DMS153 treated with DMSO at 0.1 percent for 48 hours (cell line): ENCODE measurements around the gene CA4.
"Not testable (repeated sequence)": the region's sequence is repeated elsewhere in the genome, so short reads cannot be mapped to it uniquely, and the experiment has no call there.

Experiments
- DNase-seq: peaks from one replicate; lab custom pipeline; 2025; ENCODE audit not compliant: unreplicated experiment; lab: John Stamatoyannopoulos, UW

The CA4 gene

DNA sequence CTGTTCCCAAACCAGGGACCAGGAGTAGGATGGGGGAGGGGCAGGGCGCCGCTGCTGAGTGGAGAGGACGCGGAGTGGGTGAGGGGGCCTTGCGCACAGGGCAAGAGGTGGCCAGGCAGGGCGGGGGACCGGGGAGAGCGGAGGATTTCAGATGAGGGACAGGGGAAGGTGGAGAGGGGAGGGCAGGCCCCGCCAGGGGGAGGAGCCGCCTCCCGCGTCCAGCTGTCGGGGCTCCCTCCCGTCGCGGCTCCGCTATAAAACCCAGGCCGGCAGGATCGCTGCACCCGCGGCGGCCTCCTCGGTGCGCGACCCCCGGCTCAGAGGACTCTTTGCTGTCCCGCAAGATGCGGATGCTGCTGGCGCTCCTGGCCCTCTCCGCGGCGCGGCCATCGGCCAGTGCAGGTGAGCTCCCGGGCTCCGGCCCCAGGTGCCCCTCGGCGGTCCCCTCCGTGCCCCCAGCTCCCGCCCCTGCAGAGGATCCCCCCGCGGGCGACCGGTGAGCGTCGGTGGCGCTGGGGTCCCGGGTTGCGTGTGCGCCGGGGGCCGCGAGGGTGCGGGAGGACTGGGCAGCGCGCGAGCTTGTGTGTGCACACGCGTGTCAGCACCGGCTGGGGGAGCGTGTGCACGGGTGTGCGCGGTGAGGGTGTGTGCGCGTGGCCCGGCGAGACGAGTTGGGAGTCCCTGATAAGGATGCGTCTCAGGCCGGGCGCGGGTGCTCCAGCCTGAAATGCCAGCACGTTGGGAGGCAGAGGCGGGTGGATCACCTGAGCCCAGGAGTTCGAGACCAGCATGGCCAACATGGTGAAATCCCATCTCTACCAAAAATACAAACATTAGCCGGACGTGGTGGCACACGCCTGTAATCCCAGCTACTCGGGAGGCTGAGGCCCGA, at the start of gene CA4:
CA4 (plus strand) TSS at position 283 of the 892 bp plus-strand sequence; CDS start at position 345, 62 bp downstream.
- no peak for DNase-seq

DNA sequence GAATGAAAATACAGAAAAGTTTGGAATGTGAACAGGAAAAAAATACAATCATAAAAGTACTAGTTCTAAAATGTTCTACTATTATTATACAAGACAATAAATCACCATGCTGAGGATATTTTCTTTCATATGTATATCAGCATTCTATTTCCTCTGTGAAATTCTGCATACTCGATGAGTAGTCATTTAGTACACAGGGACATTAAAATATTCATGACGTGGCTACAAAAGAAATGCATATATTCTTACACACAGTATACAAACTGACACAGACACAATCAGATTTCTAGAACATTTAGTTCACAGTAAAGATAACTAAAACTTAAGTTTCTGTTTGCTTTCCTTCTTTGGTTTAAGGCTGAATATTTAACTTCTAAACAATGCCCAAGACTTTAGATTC, 49.2 kb upstream of the CA4 start:
- DNase-seq = not testable (repeated sequence)

DNA sequence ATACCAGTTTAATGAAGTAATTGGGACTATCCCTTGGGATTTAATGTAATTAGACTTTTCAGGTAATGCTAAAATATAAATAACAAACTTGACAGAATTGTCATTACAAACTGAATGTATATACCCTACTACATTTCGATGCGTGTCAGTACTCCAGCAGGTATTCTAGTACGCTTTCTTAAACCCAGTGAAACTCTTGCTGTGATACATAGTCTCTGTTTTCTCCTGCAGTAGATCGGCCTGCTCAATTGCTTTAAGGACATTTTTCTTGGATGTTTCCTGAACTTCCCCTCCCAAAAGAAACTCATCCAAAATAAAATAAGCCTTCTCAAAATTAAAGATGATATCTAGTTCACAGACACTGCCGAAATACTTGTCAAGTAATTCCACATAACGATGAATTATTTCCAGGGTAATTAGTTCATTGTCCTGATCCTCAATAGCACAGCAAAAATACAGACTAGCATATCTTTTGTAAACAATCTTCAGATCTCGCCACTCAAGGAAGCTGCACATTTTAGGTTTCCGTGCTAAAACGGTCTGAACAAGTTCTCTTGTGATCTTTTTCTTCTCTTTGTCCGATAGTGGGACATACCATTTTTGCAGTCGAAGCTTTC, 47.6 kb upstream of the CA4 start:
- not testable (repeated sequence) for DNase-seq

GRCh38 chr17:60102632-60103096, 47.1 kb upstream of the CA4 start:
- DNase-seq = no peak

GRCh38 chr17:60103957-60104356, 45.8 kb upstream of the CA4 start:
- no peak for DNase-seq

GRCh38 chr17:60106340-60107059, 43.3 kb upstream of the CA4 start:
- no peak for DNase-seq

- DNase-seq = no peak
Observed at GRCh38 chr17:60107526-60108257, 42.1 kb upstream of the CA4 start.

DNA sequence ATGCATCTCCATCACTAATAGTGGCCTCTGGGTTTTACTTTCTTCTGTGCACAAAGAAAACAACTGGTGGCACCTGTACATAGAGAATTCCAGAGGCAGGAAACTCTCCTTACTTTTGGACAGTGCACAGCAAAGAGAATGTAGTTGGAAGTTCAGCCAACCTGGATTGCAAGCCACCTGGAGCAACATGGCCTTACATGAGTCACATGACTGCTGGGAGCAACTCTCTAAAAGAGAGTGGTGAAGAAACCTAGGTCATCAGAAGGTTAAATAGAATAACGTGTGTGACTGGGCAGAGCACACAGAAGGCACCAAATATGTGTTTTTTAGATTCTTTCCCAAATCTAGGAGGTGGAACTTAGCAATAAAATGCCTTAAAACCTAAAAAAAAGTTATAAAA, 41.5 kb upstream of the CA4 start:
- DNase-seq = not testable (repeated sequence)

DNA sequence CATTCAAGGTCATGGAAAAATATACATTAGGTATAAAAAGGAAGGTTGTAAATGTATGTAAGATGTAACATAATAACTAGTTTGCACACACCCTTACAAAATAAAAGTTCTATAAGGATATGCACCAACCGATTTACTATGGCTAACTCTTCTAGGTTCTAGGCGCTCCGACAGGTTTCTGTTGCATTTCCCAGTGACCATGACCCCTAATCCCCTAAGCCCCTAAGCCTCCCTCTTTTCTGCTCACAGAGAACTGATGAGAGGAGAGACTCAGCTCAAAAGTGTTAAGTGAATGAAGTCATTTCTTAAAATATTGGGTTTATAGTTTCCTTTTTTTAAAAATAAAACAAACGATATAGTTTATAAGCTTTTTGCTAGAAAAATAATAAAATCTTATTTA, 41.1 kb upstream of the CA4 start:
- DNase-seq = no peak

- DNase-seq = no peak
Observed at GRCh38 chr17:60109161-60109560, 40.6 kb upstream of the CA4 start.

DNA sequence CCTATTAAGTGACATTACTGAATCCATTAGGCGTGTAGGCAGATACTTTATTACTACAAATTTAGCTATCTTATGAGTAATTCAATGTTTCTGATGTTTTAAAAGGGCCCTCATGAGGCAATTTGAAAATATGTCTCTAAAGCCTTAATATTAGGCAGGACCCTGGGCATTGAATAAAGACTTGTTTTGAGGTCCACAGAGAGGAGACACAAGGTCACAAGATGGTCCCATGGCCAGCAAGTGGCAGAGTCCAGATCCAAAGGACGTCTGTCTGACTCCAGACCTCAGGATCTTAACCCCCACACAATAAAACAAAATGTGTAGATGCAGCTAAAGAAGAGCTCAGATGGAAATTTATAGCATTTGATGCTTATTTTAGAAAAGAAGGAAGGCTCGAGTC, 39.2 kb upstream of the CA4 start:
- no peak for DNase-seq

DNA sequence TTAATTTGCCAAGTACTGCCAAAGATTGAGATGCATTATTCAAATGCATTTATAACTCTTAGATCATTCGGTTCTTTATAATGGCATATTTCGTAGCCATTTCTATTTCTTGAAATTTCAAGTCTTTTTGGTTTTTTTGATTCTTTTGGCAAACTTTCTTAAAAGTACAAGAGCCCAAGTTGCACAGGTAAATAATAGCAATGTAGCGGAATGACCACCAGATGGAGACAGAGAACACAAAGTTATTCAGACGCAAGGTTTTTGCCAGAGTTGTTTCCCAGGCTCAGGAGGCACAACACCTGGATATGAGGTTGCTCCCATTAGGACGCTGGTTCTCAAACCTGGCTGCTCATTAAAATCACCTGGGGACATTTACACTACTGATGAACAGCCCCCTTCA, 38.1 kb upstream of the CA4 start:
- DNase-seq = not testable (repeated sequence)

GRCh38 chr17:60115364-60115763, 34.4 kb upstream of the CA4 start:
- not testable (repeated sequence) for DNase-seq

DNA sequence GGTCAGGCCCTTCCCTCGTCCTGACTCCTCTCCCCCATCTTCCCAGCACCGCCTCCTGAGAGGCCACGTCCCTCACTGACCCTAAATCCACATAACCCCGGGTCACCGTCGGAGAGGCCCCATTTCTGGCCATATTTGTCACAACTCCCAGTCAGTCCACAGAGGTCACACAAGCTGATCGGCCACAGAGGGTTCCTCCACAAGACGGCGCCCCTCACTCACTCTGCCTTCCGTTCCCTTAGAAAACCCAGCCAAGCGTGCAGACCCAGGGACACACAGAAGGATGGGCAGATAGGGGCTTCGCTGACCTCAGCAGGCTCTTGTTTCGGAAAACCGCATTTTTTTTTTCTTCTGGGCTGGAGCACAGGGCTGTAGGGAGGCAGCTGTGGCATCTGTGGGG, 33.6 kb upstream of the CA4 start:
- DNase-seq = not testable (repeated sequence)

- not testable (repeated sequence) for DNase-seq
Observed at GRCh38 chr17:60119162-60119561, 30.6 kb upstream of the CA4 start.

- DNase-seq = not testable (repeated sequence)
Observed at GRCh38 chr17:60119807-60120748, 29.7 kb upstream of the CA4 start.

DNA sequence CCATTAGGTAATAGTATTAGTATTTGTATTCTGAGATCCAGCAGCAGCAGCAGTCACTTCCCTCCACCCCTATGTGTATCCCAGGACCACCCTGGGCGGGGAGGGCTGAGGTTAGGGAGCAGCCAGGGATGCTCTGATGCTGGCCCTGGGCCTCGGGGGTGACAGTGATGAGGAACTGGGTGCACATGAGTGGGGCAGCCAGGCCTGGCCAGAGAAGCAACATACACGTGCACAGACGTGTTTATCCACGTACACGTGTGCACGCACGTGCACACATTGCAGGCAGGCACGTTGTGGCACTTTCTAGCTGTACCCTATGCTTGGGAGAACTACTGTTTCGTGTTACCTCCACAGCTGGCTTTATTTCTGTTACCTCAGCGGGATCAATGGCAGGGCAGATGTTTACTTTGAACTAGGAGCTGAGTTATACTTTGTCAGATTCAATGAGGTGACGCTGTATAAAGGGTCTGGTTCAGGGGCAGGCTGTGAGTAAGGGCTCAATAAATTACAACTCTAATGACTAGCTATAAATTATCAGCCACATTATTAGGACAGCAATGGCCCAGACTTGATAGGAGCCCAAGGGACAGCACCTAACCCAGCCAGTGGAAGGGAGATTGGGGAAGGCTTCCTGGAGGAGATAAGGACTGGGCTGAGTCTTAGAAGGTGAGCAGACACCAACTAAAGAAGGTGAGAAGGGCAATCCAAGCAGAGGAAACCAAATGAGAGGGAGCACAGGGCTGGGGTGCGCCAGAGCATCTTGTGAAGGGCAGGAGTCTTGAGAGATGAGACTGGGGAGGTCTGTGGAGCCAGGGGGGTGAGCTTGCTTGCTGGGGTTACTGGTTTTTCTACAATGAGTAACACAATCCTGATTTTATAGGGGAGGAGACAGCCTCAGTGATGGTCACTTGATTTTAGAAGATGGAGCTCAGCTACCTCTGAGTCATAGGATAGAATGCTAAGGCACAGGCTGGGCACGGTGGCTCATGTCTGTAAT, 22.4 kb upstream of the CA4 start:
- DNase-seq = no peak

GRCh38 chr17:60128171-60128859, 21.5 kb upstream of the CA4 start:
- DNase-seq = no peak
